ENCODE results near the gene DNAH3.

GRCh38 chr16:20901068-20901435 is 249.6 kb downstream of the DNAH3 start:
- TF ChIP-seq CTCF (IDR thresholded peaks at IDR 0.05 in 8 of 11, conservative IDR thresholded peaks at IDR 0.05 in 3 of 11) (no peak), POLR2AphosphoS5 (IDR thresholded peaks at IDR 0.05) (no peak)
